ENCODE measurements around the gene TEX53.

The TEX53 gene

DNA sequence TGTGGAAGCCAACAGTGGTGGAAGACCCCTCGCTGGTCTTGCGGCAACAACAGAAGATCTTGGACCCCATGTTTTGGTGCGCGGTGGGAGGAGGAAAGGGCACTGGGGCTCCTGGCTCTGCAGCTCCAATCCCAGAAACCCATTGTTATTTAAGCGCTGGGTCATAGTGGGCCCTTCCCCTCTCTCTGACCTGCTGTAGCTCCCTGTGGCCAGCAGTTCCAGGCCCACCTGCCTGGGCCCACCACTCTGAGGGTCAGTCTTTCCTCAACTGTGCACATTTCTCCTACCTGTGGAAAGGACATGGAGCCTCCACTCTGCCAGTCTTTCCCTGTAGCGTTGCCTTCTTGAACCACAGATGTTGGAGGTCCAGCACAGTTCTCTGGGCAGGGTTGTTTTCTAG, at the start of gene TEX53:
TSS of gene TEX53 (minus strand) at position 101 of the 400 bp plus-strand sequence. CDS start at position 70, 31 bp downstream.
- DNase-seq (ENCODE audit: low read depth), result no peak

DNA sequence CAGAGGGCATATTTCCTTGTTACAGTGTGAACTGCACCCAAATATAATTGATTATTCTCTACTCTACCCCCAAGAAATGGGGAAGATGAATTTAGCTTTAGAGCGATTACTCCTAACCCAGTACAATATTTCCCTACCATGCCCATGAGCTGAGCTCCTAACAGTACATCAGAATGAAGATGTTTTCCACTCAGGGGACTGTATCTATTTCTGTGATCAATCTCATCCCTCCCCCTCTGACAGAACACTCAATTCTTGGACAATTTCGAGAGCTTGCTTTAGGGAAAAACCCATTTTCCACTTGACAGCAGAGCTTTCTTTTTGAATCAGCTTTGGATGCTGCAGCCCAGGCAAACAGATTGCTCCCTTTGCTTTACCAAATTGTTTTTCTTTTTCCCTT, 49.1 kb upstream of the TEX53 start:
- DNase-seq (ENCODE audit: low read depth), result no peak

DNA sequence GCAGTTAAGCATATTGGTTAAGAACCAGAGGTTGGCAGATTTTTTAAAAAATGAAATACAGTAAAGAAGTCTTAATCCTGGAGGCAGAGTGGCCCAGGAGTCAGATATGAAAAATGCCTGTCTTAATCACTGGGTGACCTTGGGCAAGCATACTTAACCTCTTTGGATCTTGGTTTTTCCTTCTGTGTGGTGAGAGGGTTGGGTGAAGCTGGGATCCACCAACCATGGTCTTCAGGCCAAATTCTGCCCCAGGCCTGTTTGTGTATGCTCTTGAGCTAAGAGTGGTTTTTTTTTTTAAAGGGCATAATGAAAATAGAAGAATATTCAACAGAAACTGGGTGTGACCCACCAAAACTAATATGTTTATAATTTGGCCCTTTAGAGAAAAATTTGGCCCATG, 44.4 kb upstream of the TEX53 start:
- no peak for DNase-seq (ENCODE audit: low read depth)

DNA sequence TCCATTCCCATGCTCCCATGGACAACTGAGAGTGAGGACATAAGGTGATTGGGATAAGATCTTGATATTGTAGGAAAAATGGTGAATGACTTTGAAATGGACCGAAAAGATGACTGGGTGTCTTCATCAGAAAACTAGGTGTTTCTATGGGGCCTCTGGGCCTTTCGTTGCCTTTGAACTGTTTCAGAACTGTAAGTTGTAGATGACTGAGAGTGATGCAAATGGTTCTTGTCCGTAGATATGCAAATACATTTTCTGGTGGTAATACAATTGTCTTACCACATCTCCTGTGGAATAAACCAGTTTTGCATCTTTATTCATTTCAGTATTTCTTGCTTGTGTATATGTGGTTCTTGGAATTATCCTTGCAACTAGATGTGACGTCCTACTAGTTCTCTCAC, 40.3 kb upstream of the TEX53 start:
- DNase-seq (ENCODE audit: low read depth), result no peak

DNA sequence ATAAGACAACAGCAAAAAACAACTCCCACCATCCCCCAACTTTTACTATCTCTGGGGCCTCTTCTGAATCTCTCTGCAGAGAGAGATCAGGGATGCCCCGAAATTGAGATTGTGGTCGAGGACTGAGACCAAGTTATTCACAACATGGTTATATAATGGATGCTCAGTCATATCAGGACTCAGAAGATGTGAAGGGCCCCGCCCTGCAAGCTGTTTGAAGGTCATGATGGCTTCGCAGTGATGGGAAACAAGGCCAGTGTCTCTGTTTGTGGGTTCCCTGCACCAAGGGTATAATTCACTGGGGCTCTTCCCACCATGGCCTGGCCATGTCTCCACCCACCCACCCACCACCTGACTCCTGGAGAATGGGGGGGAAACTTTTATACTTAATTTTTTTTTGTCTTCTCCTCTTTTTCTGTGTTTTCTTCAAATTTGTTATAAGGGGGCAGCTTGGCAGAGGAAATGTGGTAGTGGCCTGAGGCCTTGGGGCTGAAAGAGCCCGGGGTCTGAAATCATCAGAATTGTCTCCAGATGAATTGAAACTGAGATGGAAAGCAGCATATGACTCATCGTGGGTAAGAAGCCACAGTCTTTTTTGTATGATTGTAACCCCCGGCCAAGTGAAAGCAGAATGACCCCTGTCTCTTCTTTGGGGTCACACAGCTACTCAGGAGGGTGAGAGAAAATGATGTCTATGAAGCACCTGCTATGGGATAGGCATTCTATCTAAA, 39.4 kb upstream of the TEX53 start:
- DNase-seq (ENCODE audit: low read depth), result peak; percentile 62

DNA sequence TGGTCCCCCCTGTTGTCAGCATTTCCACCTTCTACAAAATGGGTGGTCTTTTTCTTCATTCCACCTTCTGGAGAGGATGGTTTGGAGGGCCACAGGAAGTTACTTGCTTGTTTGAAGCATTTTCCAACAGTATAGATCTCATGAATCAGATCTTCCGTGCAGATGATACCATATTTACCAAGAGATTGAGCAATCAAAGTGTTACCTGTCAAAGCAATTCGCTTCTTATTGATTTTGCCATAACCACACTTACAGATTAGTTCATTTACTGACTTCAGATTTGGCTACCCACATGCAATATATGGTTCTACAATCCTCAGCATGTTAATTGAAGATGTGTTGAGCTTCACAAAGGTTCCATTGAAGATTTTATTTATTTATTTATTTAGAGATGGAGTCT, 38.3 kb upstream of the TEX53 start:
- DNase-seq (ENCODE audit: low read depth), result no peak

DNA sequence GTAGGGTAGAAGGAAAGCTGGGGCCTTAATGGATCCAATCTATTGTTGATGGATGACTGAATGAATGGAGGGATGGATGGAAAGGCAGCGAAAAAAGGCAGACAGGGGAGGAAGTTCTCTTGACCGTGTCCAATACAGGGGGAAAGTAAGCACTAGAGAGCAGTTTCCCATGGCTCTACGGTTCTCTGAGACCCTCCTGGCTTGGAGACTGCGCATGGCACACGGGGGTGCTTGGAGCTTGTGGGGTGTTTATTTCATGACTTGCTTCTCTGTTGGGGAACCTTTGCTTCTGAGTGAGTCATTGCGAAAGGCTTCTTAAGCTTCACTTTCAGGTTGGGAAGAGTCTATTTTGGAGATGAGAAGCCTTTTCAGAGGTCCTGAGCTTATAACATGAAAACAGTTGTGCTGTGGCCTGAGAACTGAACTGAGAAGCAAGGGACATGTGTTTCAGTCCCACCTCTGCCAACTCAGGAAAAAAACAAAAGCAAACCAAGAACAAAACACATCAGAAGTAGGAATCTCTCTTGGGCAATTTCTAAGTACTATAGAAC, 37.2 kb upstream of the TEX53 start:
- no peak for DNase-seq (ENCODE audit: low read depth)

DNA sequence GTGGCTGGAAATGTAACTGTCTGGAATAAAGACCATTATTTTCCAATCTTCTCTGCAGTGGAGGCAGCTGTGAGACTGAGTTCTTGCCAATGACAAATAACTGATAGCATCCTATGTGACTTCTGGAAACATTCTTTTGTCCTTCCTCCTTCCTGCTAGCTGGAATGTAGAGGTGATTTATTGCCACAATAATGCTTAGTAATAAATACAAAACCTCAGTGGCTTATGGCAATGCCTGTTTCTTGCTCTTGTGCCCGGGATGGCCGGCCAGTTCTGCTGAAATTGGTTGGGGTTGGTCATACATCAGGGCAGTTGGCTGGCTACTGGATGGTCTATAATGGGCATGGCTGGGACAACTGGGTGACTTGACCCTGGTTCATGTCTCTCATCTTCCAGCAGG, 36.5 kb upstream of the TEX53 start:
- no peak for DNase-seq (ENCODE audit: low read depth)

DNA sequence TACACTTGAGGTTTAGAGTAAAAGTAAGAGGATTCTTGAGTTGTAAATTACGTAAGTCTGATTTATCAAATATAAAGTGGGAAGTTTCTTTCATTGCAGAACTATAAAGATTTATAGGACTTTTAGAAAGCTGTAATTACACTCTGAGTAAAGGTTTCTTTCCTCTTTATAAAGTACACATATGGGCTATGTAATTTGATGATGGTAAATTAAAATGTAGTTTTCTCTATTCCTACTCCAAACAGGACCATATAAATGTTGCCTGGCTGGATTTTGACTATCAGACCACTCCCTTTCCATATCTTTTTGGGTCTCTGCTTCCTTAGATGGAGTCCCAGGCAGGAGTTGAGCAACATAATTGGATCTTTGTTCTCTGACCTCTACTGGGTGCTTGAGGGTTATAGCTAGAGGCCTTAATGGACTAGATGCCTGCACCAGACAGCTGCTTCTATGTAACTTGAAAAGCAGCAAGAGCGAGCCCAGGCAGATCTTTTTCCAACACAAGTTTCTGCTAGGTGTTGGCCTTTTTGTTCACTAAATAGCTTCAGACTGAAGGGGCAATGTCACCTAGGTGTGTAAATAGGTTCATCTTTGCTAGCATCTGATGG, 35.7 kb upstream of the TEX53 start:
- DNase-seq (ENCODE audit: low read depth), result no peak

DNA sequence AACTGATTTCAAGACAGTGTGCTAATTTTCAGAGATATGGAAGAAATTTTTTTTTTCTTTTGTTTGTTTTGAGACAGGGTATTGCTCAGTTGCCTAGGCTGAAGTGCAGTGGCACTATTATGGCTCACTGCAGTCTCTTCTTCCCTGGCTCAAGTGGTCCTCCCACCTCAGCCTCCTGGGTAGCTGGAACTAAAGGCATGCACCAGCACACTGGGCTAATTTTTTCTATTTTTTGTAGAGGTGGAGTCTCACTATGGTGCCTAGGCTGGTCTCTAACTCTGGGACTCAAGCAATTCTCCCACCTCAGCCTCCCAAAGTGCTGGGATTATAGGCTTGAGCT, 34.3 kb upstream of the TEX53 start:
- DNase-seq (ENCODE audit: low read depth), result no peak

DNA sequence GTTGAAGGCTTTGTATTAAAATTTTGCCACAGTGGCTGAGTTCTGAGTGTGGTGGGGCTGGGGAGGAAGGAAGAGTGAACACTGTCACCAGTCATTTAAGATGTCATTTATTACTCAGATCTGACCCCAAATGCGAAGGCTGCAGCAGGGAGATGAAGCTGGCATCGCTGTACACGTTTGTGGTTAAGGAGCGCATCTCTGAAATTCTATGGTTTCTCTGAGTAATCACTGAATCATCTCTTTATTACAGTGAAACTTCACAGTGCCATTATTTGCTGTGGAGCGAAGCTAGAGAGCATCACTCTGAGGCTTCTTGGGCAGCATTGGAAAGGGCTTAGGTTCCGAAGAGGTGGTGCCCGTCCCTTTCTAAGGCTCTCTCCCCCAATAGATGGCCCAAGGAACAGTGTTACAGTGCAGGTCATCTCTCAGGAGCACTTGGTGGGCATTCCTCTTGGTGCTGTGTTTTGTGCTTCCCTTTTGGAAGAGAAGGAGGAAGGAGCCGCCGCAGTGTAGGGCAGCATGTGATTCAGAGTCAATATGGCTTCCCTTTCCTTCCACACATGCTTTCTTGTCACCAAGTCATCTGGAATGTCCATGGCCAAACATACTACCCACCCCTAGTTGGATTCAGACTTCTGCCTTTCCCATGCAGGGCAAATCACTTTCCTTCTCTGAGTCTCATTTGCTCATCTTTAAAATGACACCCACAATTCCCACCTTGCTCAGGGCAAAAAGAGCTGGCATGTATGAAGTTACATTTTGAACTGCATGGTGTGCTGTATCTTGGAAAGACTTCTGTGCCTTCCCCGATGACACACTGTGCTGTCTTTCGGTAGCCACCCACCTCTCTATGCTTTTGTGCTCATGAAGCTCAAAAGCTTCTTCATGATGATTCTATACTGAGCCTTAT, 33.7 kb upstream of the TEX53 start:
- peak; percentile 63 for DNase-seq (ENCODE audit: low read depth)

DNA sequence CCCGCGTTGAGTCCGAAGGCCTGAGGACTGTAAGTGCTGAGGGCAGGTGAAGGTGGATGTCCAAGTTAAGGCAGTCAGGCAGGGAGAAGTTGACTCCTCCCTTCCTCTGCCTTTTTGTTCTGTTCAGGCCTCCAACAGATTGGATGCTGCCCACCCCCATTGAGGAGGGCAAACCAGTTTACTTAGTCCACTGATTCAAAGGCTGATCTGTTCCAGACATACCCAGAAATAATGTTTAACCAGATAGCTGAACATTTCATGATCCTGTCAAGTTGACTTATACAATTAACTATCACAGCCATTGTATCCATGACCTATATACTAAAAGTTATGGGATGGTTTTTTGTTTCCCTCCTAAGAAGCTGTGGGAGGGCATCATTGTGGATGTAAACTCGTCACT, 32.7 kb upstream of the TEX53 start:
- no peak for DNase-seq (ENCODE audit: low read depth)

DNA sequence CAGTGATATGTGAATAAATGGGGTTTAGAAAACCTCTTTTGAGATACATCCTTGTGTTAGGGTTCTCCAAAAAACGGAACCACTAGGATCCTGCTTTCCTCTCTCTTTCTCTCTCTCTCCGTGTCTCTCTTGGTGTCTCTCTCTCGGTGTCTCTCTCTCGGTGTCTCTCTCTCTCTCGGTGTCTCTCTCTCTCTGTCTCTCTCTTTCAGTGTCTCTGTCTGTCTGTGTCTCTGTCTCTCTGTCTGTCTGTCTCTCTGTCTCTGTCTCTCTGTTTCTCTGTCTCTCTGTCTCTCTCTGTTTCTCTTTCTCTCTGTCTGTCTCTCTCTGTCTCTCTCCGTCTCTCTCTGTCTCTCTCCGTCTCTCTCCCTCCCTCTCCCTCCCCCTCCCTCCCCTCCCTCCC, 32.2 kb upstream of the TEX53 start:
- DNase-seq (ENCODE audit: low read depth), result no peak

DNA sequence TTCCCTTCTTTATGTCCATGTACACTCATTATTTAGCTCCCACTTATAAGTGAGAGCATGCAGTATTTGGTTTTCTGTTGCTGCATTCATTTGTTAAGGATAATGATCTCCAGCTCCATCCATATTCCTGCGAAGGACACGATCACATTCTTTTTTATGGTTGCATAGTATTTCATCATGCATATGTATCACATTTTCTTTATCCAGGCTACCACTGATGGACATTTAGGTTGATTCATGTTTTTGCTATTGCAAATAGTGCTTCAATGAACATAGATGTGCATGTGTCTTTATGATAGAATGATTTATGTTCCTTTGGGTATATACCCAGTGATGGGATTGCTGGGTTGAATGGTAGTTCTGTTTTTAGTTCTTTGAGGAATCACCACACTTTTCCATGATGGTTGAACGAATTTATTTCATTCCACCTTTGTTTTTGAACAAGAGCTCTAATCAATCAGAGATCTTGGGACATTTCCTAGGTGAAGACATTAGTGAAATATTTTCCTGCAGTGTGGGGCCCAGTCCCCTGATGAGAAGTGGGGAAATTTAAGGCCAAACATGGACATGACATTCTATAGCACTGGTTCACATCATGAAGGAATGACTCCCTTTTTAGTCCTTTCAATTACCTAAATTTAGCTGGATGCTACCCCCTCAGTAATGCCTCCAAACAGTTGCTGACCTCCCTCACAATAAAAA, 31.5 kb upstream of the TEX53 start:
- no peak for DNase-seq (ENCODE audit: low read depth)

DNA sequence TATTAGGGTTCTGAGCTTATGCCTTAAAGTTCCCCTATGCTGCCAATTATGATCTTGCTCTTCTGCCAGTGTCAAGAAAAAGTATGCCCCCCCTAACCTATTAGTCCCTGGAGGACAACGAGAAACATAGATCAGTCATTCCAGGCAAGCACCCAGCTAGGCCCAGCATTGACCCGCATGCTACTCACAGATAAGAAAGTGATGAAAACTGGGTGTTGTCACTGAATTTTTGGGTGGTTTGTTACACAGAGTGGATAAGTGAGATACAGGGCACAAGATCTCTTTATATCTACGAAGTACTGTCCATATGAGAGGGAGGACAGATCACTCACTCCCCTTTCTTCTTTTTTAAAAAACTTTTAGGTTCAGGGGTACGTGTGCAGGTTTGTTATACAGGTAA, 30.8 kb upstream of the TEX53 start:
- DNase-seq (ENCODE audit: low read depth), result no peak

DNA sequence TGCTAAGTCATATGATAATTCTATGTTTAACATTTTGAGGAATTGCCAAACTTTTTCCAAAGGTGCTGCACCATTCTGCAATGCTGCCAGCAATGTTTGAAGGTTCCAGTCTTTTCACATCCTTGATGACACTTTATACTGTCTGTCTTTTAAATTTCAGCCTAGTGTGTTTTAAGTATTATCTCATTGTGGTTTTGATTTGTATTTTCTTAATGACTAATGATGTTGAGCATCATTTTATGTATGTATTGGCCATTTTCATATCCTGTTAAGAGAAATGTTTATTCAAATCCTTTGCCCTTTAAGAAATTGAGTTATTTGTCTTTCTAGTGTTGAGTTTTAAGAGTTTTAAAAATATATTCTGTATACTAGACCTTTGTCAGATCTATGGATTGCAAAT, 29.4 kb upstream of the TEX53 start:
- DNase-seq (ENCODE audit: low read depth), result no peak

DNA sequence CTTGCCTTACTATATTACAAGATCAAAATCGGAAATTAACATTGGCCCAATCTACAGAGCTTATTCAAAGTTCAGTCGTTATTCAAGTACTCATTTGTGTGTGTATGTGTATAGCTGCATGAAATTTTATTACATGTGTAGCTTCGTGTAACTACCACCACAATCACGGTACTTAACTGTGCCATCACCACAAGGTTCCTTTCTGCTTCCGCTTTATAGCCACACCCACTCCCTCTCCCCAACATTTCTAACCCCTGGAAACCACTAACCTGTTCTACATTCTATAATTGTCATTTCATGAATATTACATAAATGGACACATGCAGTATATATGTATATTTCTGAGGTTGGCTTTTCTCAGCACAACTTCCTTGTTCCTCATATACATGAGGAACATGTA, 28.3 kb upstream of the TEX53 start:
- DNase-seq (ENCODE audit: low read depth), result no peak

DNA sequence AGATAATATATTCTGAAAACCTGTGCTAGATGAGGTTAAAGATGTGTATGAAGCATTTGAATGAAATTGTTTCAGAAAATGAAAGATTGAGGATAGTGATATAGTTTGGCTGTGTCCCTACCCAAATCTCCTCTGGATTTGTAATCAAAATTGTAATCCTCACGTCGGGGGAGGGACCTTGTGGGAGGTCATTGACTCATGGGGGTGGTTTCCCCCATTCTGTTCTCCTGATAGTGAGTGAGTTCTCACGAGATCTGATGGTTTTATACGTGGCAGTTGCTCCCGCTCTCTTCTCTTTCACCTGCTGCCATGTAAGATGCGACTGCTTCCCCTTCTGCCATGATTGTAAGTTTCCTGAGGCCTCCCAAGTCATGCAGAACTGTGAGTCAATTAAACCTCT, 26.4 kb upstream of the TEX53 start:
- DNase-seq (ENCODE audit: low read depth), result no peak

DNA sequence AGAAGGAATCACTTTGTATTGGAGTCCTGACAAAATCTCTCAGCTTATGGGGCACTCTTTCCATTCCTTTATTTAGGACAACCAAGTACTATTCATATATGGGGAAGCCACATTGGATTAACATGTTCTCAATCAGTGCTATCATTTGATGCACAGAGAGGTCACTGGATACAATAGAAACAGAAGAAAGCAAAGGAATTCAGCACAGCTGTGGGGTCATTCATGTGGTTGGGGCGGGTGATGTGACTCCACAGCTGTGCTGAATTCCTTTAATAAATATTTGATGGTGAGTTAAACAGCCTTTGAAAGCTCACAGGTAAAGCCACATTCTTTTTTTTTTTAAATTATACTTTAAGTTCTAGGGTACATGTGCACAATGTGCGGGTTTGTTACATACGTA, 25.2 kb upstream of the TEX53 start:
- DNase-seq (ENCODE audit: low read depth), result no peak

DNA sequence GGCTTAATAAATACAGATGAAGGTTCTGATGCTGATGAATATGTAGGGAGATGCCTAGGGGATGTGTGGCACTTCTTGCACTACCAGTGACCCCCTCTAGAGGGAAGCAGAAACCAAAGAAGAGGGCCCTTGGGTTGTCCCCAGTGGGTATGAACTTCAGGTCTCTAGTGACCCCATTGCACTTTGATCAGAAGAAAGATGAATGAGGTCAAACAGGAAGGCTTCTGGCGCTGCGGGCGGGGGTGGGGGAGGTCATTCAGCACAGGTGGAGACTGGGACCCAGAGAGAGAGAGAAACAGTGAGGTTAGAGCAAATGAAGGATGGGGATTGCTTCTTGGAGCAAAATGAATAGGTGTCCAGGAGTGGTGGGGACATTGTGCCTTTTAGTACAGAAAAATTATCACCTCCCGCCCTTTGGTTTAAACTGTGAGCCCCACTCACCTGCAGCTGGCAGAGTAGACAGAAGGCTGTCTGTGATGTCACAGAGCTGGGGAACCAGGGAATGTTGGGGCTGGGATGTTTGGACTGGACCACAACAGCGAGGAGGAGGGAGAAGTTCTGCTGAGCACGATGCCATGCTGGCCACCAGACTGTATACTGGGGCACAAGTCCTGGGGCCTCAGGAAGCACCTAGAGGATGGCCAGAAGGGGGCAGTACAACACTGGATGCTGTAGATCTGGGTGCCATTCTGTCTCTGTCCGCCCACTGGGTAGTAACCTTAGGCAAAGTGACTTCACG, 24.2 kb upstream of the TEX53 start, which contains the start of gene TEX48:
TSS of gene TEX48 (minus strand) at position 599 of the 739 bp plus-strand sequence. CDS start 10,469 bp downstream, outside the sequence.
- DNase-seq (ENCODE audit: low read depth), result peak; percentile 72

DNA sequence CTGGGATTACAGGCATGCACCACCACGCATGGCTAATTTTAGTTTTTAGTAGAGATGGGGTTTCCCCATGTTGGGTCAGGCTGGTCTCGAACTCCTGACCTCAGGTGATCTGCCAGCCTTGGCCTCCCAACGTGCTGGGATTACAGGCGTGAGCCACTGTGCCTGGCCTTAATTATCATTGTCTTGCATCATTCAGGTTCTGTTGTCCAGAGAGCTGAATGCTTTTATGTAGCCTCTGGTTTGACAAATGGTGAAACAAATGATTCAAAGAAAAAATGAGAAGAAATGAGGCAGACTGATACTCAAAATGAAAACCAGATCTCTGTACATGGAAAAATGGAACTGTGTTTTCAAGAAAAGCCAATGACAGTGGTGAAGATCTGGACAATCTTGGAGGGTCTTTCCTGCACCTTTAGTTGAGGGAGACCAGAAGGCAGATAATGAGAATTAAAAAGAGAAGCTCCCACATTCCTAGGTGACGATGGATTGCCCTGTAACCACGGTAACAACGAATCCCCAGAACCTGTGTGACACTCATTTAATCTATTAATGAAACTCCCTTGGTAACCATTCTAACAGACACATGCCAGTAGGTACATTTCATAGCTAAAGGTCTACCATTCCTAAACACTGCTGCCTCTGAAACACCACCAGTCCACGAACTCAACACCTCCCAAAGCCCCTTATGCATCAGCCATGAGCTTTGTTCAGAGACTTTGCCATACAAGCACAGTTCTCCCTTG, 22.8 kb upstream of the TEX53 start:
- DNase-seq (ENCODE audit: low read depth), result no peak
